Right ventricle myocardium superior (tissue), 1 donor: ENCODE results near the gene TMEM120B. TPM values are rescaled to one million over a fixed set of nuclear protein-coding genes. Genes with fewer than 3 reads are reported as not detected.
A peak's percentile ranks its signal among the peaks of the same experiment; 100 is the strongest.
"Not testable (repeated sequence)": the region's sequence is repeated elsewhere in the genome, so short reads cannot be mapped to it uniquely, and the experiment has no call there.

Experiments used
- ATAC-seq: fragments of 200-7000 bp; cut with Tn5 transposase; one replicate; pipeline ENCODE4 v1.9.1; 2020; ENCODE audit warnings: mild to moderate bottlenecking; ENCODE audit not compliant: poor library complexity
- DNase-seq: peaks from one replicate; pipeline ENCODE4 v3.0.0-alpha.2; 2020
- intact Hi-C: fragments of 100-400 bp; cut with DNase I; formaldehyde crosslinking; loops from one replicate; pipeline ENCODE4 v1.11.2; 2022
- long read RNA-seq: library from polyadenylated mRNA; unstranded; transcript quantifications from one replicate; pipeline ENCODE4 v2.0.0, GENCODE V29; 2021
- total RNA-seq: library from RNA; stranded (reverse); fragmentation: NEBNext Ultra II Directional; extraction: Animal tissue kit (Norgen Biotek cat#: 25700); gene quantifications from one replicate; pipeline ENCODE4 v1.2.1, GENCODE V29; 2021
- donor health status: DM: no; HTN: yes; CAD: no; lungs with severe emphysema.

TMEM120B gene
- 9.1 TPM for total RNA-seq
- long read RNA-seq, full-length matches to known transcripts, result 13 of 30 reads
- long read RNA-seq, partial matches to known transcripts, result 4 of 30 reads
- long read RNA-seq, other reads (novel, unspliced or antisense), result 13 of 30 reads

GRCh38 chr12:121712461-121713256 lies at the start of gene TMEM120B:
TMEM120B (plus strand) TSS chr12:121712752; CDS start chr12:121712896, 144 bp downstream.
- ATAC-seq, result peak; percentile 95
- intact Hi-C loops, result loop anchor here (5.0 kb wide), 1 partner anchor 60 kb away; no protein-coding TSS in a partner anchor
- DNase-seq, result peak; percentile 92

GRCh38 chr12:121663610-121663929 lies 49.0 kb upstream of the TMEM120B start:
- ATAC-seq (no peak), DNase-seq (no peak)
- intact Hi-C loops, result no loop called here

GRCh38 chr12:121666829-121667228 lies 45.7 kb upstream of the TMEM120B start:
- intact Hi-C loops, DNase-seq, ATAC-seq: not testable (repeated sequence)

- intact Hi-C loops, result no loop called here
- DNase-seq (no peak), ATAC-seq (no peak)
These were observed 43.6 kb upstream of the TMEM120B start for GRCh38 chr12:121668750-121669520.

GRCh38 chr12:121669521-121669900 lies 43.0 kb upstream of the TMEM120B start, which contains the start of gene MORN3:
MORN3 (minus strand) TSS chr12:121669654; CDS start chr12:121669483, 171 bp downstream.
- DNase-seq (no peak), ATAC-seq (no peak)
- intact Hi-C loops, result no loop called here

GRCh38 chr12:121673013-121673511 lies 39.5 kb upstream of the TMEM120B start:
- DNase-seq, result no peak
- peak; percentile 14 for ATAC-seq
- intact Hi-C loops, result no loop called here

GRCh38 chr12:121676190-121676589 lies 36.4 kb upstream of the TMEM120B start:
- no peak for ATAC-seq
- no peak for DNase-seq
- intact Hi-C loops, result loop anchor here (5.0 kb wide), 2 partner anchors 129 to 179 kb away; no protein-coding TSS in a partner anchor

- ATAC-seq, result no peak
- DNase-seq, result no peak
- intact Hi-C loops, result loop anchor here (5.0 kb wide), 2 partner anchors 131 to 181 kb away; no protein-coding TSS in a partner anchor
These were observed 34.2 kb upstream of the TMEM120B start for GRCh38 chr12:121678305-121678704.

GRCh38 chr12:121678716-121679300 lies 33.7 kb upstream of the TMEM120B start:
- ATAC-seq, result no peak
- no peak for DNase-seq
- intact Hi-C loops, result loop anchor here (5.0 kb wide), 2 partner anchors 132 to 182 kb away; no protein-coding TSS in a partner anchor

- intact Hi-C loops, result loop anchor here (5.0 kb wide), 2 partner anchors 132 to 182 kb away; no protein-coding TSS in a partner anchor
- ATAC-seq, DNase-seq: not testable (repeated sequence)
These were observed 32.8 kb upstream of the TMEM120B start for GRCh38 chr12:121679661-121680197.

GRCh38 chr12:121688966-121689365 lies 23.6 kb upstream of the TMEM120B start:
- no peak for ATAC-seq
- no peak for DNase-seq
- intact Hi-C loops, result no loop called here

GRCh38 chr12:121689430-121689829 lies 23.1 kb upstream of the TMEM120B start:
- intact Hi-C loops, result no loop called here
- DNase-seq (no peak), ATAC-seq (no peak)

GRCh38 chr12:121692744-121693143 lies 19.8 kb upstream of the TMEM120B start:
- ATAC-seq, intact Hi-C loops, DNase-seq: not testable (repeated sequence)

GRCh38 chr12:121693155-121693687 lies 19.3 kb upstream of the TMEM120B start:
- intact Hi-C loops, result no loop called here
- DNase-seq, result no peak
- peak; percentile 70 for ATAC-seq

- DNase-seq, result no peak
- ATAC-seq, result no peak
- intact Hi-C loops, result loop anchor here (2.0 to 5.0 kb wide), 3 partner anchors 76 to 190 kb away; partner anchors contain the start of genes PSMD9 and RHOF
These were observed 15.4 kb upstream of the TMEM120B start for GRCh38 chr12:121697093-121697698.

- not testable (repeated sequence) for ATAC-seq
These were observed 14.7 kb upstream of the TMEM120B start for GRCh38 chr12:121697861-121698260.

GRCh38 chr12:121701667-121702277 lies 10.8 kb upstream of the TMEM120B start:
- intact Hi-C loops, result no loop called here
- DNase-seq (no peak), ATAC-seq (no peak)

More at GRCh38 chr12:121697861-121698260, 14.7 kb upstream of the TMEM120B start:
- intact Hi-C loops, result loop anchor here (2.0 to 5.0 kb wide), 3 partner anchors 75 to 189 kb away; partner anchors contain the start of genes PSMD9 and RHOF
- DNase-seq, result not testable (repeated sequence)
